Neural cell (in vitro differentiated cells): Measurements from ENCODE around the gene IL3RA. TPM values are rescaled to one million over a fixed set of nuclear protein-coding genes. Genes with fewer than 3 reads are reported as not detected.

Experiments
- H2AFZ ChIP-seq: fragments of 200-600, 300-800 bp; sonication (generic), shearing (Covaris generic); 2 replicates; pipeline ENCODE4 v1.6.0; 2014; ENCODE audit warnings: low read depth, mild to moderate bottlenecking, antibody characterized with exemption, low read length, moderate library complexity
- H3F3A ChIP-seq: fragments of 200-600 bp; shearing (Covaris generic); 2 replicates; pipeline ENCODE4 v1.6.1; 2016; ENCODE audit warnings: mild to moderate bottlenecking, moderate library complexity, mixed read lengths, antibody characterized with exemption, low read length; ENCODE audit not compliant: insufficient read depth, poor library complexity, severe bottlenecking
- H3K27ac ChIP-seq: fragments of 200-600, 300-800 bp; sonication (generic), shearing (Covaris generic); 2 replicates; pipeline ENCODE4 v1.5.1; 2014; ENCODE audit warnings: mild to moderate bottlenecking, low read length, moderate library complexity
- H3K27me3 ChIP-seq: fragments of 300-800, 200-600 bp; sonication (generic), shearing (Covaris generic); 2 replicates; pipeline ENCODE4 v1.6.0; 2014; ENCODE audit warnings: mild to moderate bottlenecking, low read depth, low read length, moderate library complexity; ENCODE audit not compliant: insufficient read depth
- H3K36me3 ChIP-seq: fragments of 300-800, 200-600 bp; sonication (generic), shearing (Covaris generic); 2 replicates; pipeline ENCODE4 v1.5.1; 2014; ENCODE audit warnings: mild to moderate bottlenecking, antibody characterized with exemption, low read length, moderate library complexity; ENCODE audit not compliant: insufficient read depth
- H3K4me2 ChIP-seq: fragments of 300-800, 200-600 bp; sonication (generic), shearing (Covaris generic); 2 replicates; pipeline ENCODE4 v1.6.0; 2014; ENCODE audit warnings: mild to moderate bottlenecking, low read length
- H3K4me3 ChIP-seq: fragments of 300-800, 200-600 bp; sonication (generic), shearing (Covaris generic); 2 replicates; pipeline ENCODE4 v1.5.1; 2014; ENCODE audit warnings: mild to moderate bottlenecking, low read length, moderate library complexity
- H3K79me2 ChIP-seq: fragments of 200-600 bp; shearing (Covaris generic); replicated peaks from 2 replicates; pipeline ENCODE4 v1.6.0; 2014; ENCODE audit warnings: mild to moderate bottlenecking, low read length, moderate library complexity; ENCODE audit not compliant: insufficient read depth
- H3K9ac ChIP-seq: fragments of 300-800, 200-600 bp; sonication (generic), shearing (Covaris generic); 2 replicates; pipeline ENCODE4 v1.6.1; 2016; ENCODE audit warnings: mild to moderate bottlenecking, low read length, mixed read lengths
- H3K9me2 ChIP-seq: fragments of 200-600 bp; shearing (Covaris generic); 2 replicates; pipeline ENCODE4 v1.6.1; 2016; ENCODE audit warnings: mild to moderate bottlenecking, low read length, mixed read lengths; ENCODE audit not compliant: insufficient read depth
- H3K9me3 ChIP-seq: fragments of 200-600, 300-800 bp; sonication (generic), shearing (Covaris generic); 2 replicates; pipeline ENCODE4 v1.6.1; 2016; ENCODE audit warnings: mild to moderate bottlenecking, mixed run types, low read length, moderate library complexity, mixed read lengths
- H4K20me1 ChIP-seq: fragments of 200-600 bp; shearing (Covaris generic); 2 replicates; pipeline ENCODE4 v1.6.1; 2016; ENCODE audit warnings: mild to moderate bottlenecking, mixed run types; ENCODE audit not compliant: insufficient read depth
- EP300 ChIP-seq: fragments of 450-650 bp; conservative IDR thresholded peaks from 2 replicates; pipeline ENCODE4 v1.6.1; 2014; ENCODE audit warnings: antibody characterized with exemption, mild to moderate bottlenecking, moderate library complexity; ENCODE audit not compliant: poor library complexity, severe bottlenecking
- EZH2 ChIP-seq: fragments of 200-600, 300-800 bp; shearing (Covaris generic), sonication (generic); IDR thresholded peaks from 2 replicates; pipeline ENCODE4 v1.6.1; 2014; ENCODE audit warnings: antibody characterized with exemption, low read length, borderline replicate concordance, mild to moderate bottlenecking; ENCODE audit not compliant: insufficient read depth, poor library complexity, severe bottlenecking
- MXI1 ChIP-seq: fragments of 450-650 bp; conservative IDR thresholded peaks from 2 replicates; pipeline ENCODE4 v1.6.1; 2014; ENCODE audit warnings: antibody characterized with exemption, mild to moderate bottlenecking; ENCODE audit not compliant: poor library complexity, severe bottlenecking
- POLR2AphosphoS5 ChIP-seq: IDR thresholded peaks from 2 replicates; pipeline ENCODE4 v1.6.1; 2012
- RAD21 ChIP-seq: fragments of 450-650 bp; conservative IDR thresholded peaks from 2 replicates; pipeline ENCODE4 v1.6.1; 2014; ENCODE audit warnings: antibody characterized with exemption, mild to moderate bottlenecking, moderate library complexity
- SMC3 ChIP-seq: fragments of 450-650 bp; conservative IDR thresholded peaks from 2 replicates; pipeline ENCODE4 v1.6.1; 2014; ENCODE audit warnings: antibody characterized with exemption, mild to moderate bottlenecking, moderate library complexity; ENCODE audit not compliant: poor library complexity
- TAF1 ChIP-seq: IDR thresholded peaks from 2 replicates; pipeline ENCODE4 v1.6.1; 2012; ENCODE audit warnings: low read depth
- polyA plus RNA-seq: library from polyadenylated mRNA; depleted of rRNA; stranded (reverse); fragments of >200 nt; gene quantifications from 2 replicates; pipeline ENCODE4 v1.2.3, GENCODE V29; 2014
- TF ChIP-seq, protein P1 (sequence below): fragments of 450-650 bp; IDR thresholded peaks from 2 replicates; pipeline ENCODE4 v1.5.1; 2014; ENCODE audit warnings: antibody characterized with exemption, mild to moderate bottlenecking, moderate library complexity; ENCODE audit not compliant: poor library complexity, severe bottlenecking
- TF ChIP-seq, protein P2 (sequence below): IDR thresholded peaks from 2 replicates; pipeline ENCODE4 v1.6.1; 2012; ENCODE audit warnings: borderline replicate concordance

Gene IL3RA
- polyA plus RNA-seq, 1 donor from 2014 or later = not detected

DNA sequence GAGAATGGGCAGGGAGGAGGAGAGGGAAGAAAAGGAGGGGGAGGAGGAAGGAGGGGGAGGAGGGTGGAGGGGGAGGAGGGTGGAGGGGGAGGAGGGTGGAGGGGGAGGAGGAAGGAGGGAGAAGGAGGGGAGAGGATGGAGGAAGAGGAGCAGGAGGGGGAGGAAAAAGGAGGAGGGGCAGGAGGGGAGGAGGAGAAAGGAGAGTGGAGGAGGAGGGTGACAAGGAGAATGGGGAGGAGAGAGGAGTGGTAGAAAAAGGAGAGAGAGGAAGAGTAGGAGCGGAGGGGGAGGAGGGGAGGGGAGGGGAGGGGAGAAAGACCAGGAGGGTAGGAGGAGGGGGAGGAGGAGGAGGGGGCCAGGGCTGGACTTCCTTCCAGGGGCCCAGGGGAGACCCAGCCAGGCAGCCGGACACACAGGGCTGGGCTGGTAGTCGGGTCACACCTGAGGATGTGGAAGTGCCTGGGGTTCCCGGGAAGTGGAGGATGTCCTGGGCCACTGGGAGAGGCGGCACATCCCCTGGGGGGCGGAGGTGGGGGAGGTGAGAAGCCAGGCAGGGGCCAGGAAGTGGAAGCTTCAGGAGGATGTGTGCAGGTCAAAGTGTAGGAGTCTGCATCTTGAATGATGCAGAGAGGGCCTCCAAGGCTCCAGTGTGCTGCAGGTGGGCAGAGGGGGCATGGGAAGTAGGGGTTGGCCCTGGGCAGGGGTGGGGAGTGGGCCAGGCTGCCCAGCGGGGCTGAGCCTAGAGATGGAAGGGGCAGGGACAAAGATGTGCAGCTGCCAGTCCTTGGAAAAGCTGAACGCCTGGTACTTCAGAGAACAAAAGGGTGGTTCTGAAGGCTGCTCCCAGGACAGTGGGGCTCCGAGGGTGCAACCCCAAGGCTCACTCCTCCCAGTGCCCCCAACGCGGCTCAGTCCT lies 18.8 kb downstream of the IL3RA start:
- Histone ChIP-seq H3K9me3 (no peaks in the 10 kb centered on the region), H3K9ac (no peak overlapping the region), H3K27me3 (no peaks in the 10 kb centered on the region), H3F3A (no peaks in the 10 kb centered on the region), H3K9me2 (no peaks in the 10 kb centered on the region), H2AFZ (no peak overlapping the region), H3K27ac (no peak overlapping the region), H3K79me2 (no peaks in the 10 kb centered on the region), H3K4me3 (no peak overlapping the region), H3K4me2 (no peak overlapping the region), H3K36me3 (no peaks in the 10 kb centered on the region), H4K20me1 (no peaks in the 10 kb centered on the region)
- TF ChIP-seq, protein P1, sequence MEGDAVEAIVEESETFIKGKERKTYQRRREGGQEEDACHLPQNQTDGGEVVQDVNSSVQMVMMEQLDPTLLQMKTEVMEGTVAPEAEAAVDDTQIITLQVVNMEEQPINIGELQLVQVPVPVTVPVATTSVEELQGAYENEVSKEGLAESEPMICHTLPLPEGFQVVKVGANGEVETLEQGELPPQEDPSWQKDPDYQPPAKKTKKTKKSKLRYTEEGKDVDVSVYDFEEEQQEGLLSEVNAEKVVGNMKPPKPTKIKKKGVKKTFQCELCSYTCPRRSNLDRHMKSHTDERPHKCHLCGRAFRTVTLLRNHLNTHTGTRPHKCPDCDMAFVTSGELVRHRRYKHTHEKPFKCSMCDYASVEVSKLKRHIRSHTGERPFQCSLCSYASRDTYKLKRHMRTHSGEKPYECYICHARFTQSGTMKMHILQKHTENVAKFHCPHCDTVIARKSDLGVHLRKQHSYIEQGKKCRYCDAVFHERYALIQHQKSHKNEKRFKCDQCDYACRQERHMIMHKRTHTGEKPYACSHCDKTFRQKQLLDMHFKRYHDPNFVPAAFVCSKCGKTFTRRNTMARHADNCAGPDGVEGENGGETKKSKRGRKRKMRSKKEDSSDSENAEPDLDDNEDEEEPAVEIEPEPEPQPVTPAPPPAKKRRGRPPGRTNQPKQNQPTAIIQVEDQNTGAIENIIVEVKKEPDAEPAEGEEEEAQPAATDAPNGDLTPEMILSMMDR = no peak
- TF ChIP-seq POLR2AphosphoS5 (no peak), SMC3 (no peak), RAD21 (no peak), EZH2 (no peak), TAF1 (no peak), MXI1 (no peak)
- TF ChIP-seq, protein P2, sequence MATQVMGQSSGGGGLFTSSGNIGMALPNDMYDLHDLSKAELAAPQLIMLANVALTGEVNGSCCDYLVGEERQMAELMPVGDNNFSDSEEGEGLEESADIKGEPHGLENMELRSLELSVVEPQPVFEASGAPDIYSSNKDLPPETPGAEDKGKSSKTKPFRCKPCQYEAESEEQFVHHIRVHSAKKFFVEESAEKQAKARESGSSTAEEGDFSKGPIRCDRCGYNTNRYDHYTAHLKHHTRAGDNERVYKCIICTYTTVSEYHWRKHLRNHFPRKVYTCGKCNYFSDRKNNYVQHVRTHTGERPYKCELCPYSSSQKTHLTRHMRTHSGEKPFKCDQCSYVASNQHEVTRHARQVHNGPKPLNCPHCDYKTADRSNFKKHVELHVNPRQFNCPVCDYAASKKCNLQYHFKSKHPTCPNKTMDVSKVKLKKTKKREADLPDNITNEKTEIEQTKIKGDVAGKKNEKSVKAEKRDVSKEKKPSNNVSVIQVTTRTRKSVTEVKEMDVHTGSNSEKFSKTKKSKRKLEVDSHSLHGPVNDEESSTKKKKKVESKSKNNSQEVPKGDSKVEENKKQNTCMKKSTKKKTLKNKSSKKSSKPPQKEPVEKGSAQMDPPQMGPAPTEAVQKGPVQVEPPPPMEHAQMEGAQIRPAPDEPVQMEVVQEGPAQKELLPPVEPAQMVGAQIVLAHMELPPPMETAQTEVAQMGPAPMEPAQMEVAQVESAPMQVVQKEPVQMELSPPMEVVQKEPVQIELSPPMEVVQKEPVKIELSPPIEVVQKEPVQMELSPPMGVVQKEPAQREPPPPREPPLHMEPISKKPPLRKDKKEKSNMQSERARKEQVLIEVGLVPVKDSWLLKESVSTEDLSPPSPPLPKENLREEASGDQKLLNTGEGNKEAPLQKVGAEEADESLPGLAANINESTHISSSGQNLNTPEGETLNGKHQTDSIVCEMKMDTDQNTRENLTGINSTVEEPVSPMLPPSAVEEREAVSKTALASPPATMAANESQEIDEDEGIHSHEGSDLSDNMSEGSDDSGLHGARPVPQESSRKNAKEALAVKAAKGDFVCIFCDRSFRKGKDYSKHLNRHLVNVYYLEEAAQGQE = no peak

DNA sequence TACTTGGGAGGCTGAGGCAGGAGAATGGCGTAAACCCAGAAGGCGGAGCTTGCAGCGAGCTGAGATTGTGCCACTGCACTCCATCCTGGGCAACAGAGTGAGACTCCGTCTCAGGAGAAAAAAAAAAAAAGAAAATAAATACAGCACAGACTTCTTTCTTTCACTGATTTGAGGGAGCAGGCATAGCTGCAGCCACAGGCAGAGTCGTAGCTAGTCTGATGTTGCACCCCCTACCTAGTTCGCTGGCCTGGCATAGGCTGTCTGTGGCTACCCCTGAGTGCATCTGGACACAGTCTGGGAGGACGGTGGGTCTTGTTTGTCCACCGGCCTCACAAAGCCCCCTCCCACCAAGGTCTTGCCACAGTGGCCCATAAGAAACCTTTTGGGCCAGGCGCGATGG lies 21.4 kb downstream of the IL3RA start:
- Histone ChIP-seq H3K4me2 (no peak overlapping the region), H3K4me3 (no peak overlapping the region), H3K27me3 (no peaks in the 10 kb centered on the region), H3K9me2 (no peaks in the 10 kb centered on the region), H2AFZ (no peak overlapping the region), H3K27ac (no peak overlapping the region), H3K9ac (no peak overlapping the region), H3K9me3 (no peaks in the 10 kb centered on the region), H3F3A (no peaks in the 10 kb centered on the region), H3K36me3 (no peaks in the 10 kb centered on the region), H4K20me1 (no peaks in the 10 kb centered on the region), H3K79me2 (no peaks in the 10 kb centered on the region)
- TF ChIP-seq, protein P2 = no peak
- TF ChIP-seq SMC3 (no peak), EZH2 (no peak), TAF1 (no peak), EP300 (no peak)
- TF ChIP-seq, protein P1 = no peak
